NK-92 (cell line): Measurements from ENCODE around the gene FNIP2.

ENCODE experiments used
- DNase-seq: peaks from one replicate; lab custom pipeline; 2025; ENCODE audit not compliant: unreplicated experiment; lab: John Stamatoyannopoulos, UW

Gene FNIP2

GRCh38 chr4:158835226-158836001, 66.6 kb downstream of the FNIP2 start:
- no peak for DNase-seq

- no peak for DNase-seq
Measured at GRCh38 chr4:158836002-158836369, 67.2 kb downstream of the FNIP2 start.

- no peak for DNase-seq
Measured at GRCh38 chr4:158836828-158837449, 68.1 kb downstream of the FNIP2 start.

GRCh38 chr4:158837527-158838141, 68.8 kb downstream of the FNIP2 start:
- DNase-seq: no peak

GRCh38 chr4:158840131-158840530, 71.3 kb downstream of the FNIP2 start:
- DNase-seq: no peak

GRCh38 chr4:158841540-158841939, 72.7 kb downstream of the FNIP2 start:
- DNase-seq: no peak

GRCh38 chr4:158845311-158846041, 76.7 kb downstream of the FNIP2 start:
- no peak for DNase-seq

- no peak for DNase-seq
Measured at GRCh38 chr4:158847535-158847934, 78.7 kb downstream of the FNIP2 start.

- DNase-seq: no peak
Measured at GRCh38 chr4:158849681-158850080, 80.9 kb downstream of the FNIP2 start.

- no peak for DNase-seq
Measured at GRCh38 chr4:158850371-158850770, 81.5 kb downstream of the FNIP2 start.

- no peak for DNase-seq
Measured at GRCh38 chr4:158850800-158851644, 82.2 kb downstream of the FNIP2 start.

- DNase-seq: no peak
Measured at GRCh38 chr4:158854236-158854635, 85.4 kb downstream of the FNIP2 start.

GRCh38 chr4:158856852-158857251, 88.0 kb downstream of the FNIP2 start:
- DNase-seq: no peak

- DNase-seq: no peak
Measured at GRCh38 chr4:158857951-158858350, 89.1 kb downstream of the FNIP2 start.

GRCh38 chr4:158858410-158859199, 89.8 kb downstream of the FNIP2 start:
- DNase-seq: no peak

GRCh38 chr4:158859661-158860060, 90.8 kb downstream of the FNIP2 start:
- no peak for DNase-seq

GRCh38 chr4:158860856-158861255, 92.0 kb downstream of the FNIP2 start:
- DNase-seq: no peak

- DNase-seq: no peak
Measured at GRCh38 chr4:158861281-158861680, 92.5 kb downstream of the FNIP2 start.

GRCh38 chr4:158861766-158862165, 92.9 kb downstream of the FNIP2 start:
- no peak for DNase-seq

- no peak for DNase-seq
Measured at GRCh38 chr4:158863296-158863695, 94.5 kb downstream of the FNIP2 start.
